Measurements from ENCODE around the gene DNM3.
A peak's percentile ranks its signal among the peaks of the same experiment; 100 is the strongest.

The DNM3 gene

GRCh38 chr1:172394811-172395210 lies 553.5 kb downstream of the DNM3 start:
- TF ChIP-seq, protein P1, sequence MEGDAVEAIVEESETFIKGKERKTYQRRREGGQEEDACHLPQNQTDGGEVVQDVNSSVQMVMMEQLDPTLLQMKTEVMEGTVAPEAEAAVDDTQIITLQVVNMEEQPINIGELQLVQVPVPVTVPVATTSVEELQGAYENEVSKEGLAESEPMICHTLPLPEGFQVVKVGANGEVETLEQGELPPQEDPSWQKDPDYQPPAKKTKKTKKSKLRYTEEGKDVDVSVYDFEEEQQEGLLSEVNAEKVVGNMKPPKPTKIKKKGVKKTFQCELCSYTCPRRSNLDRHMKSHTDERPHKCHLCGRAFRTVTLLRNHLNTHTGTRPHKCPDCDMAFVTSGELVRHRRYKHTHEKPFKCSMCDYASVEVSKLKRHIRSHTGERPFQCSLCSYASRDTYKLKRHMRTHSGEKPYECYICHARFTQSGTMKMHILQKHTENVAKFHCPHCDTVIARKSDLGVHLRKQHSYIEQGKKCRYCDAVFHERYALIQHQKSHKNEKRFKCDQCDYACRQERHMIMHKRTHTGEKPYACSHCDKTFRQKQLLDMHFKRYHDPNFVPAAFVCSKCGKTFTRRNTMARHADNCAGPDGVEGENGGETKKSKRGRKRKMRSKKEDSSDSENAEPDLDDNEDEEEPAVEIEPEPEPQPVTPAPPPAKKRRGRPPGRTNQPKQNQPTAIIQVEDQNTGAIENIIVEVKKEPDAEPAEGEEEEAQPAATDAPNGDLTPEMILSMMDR (IDR thresholded peaks at IDR 0.05; ENCODE audit: insufficient read depth, missing control alignments): no peak
- FAIRE-seq: peak; percentile 80
- DNase-seq (ENCODE audit: insufficient read length, low spot score): no peak

- TF ChIP-seq, protein P1 (IDR thresholded peaks at IDR 0.05; ENCODE audit: insufficient read depth, missing control alignments): no peak
- FAIRE-seq: no peak
These were observed 554.3 kb downstream of the DNM3 start for GRCh38 chr1:172395576-172395975.

GRCh38 chr1:172397221-172397620 lies 555.9 kb downstream of the DNM3 start:
- FAIRE-seq: no peak
- DNase-seq (ENCODE audit: insufficient read length, low spot score): no peak
- TF ChIP-seq, protein P1 (IDR thresholded peaks at IDR 0.05; ENCODE audit: insufficient read depth, missing control alignments): no peak

More at GRCh38 chr1:172395576-172395975, 554.3 kb downstream of the DNM3 start:
- no peak for DNase-seq (ENCODE audit: insufficient read length, low spot score)

- no peak for DNase-seq (ENCODE audit: insufficient read length, low spot score)
- FAIRE-seq: no peak
- TF ChIP-seq, protein P1 (IDR thresholded peaks at IDR 0.05; ENCODE audit: insufficient read depth, missing control alignments): no peak
These were observed 556.3 kb downstream of the DNM3 start for GRCh38 chr1:172397633-172398032.

DNA sequence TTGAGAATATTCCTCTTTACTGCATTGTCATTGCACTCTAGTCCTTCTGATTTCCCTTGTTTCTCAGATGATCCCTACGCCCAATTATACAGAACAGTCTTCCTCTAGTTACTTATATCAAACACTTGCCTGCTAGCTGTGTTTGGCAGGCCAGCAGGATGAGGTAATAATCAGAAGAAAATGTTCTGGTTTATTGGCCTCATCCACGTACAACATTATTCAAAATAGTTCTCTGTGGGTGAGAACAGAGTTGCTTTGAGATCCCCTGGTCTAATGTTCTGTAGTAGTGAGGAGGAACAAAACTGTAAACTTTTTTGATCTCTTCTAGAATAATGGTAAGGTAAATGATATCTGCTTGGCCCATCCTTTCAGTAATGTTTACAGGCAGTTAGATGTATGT lies 556.9 kb downstream of the DNM3 start:
- TF ChIP-seq, protein P1 (IDR thresholded peaks at IDR 0.05; ENCODE audit: insufficient read depth, missing control alignments): no peak
- no peak for DNase-seq (ENCODE audit: insufficient read length, low spot score)
- FAIRE-seq: no peak

- TF ChIP-seq, protein P1 (IDR thresholded peaks at IDR 0.05; ENCODE audit: insufficient read depth, missing control alignments): peak; percentile 71
- DNase-seq (ENCODE audit: insufficient read length, low spot score): no peak
- FAIRE-seq: peak; percentile 80
These were observed 557.9 kb downstream of the DNM3 start for GRCh38 chr1:172398970-172399755.

All from D721Med (cell line).